IMR-90 (cell line): Measurements from ENCODE around the gene DGLUCY. TPM values are rescaled to one million over a fixed set of nuclear protein-coding genes. Genes with fewer than 3 reads are reported as not detected.

Experiments
- ATAC-seq: fragments of 200-7000 bp; cut with Tn5 transposase; 2 replicates; pipeline ENCODE4 v1.9.1; 2020; ENCODE audit warnings: low read depth, mild to moderate bottlenecking, moderate library complexity
- BruUV-seq: library from RNA; stranded (reverse); fragments of 400-500 nt; replicated peaks from 2 replicates; lab custom pipeline; 2021; lab: Mats Ljungman, UMichigan
- CTCF ChIA-PET: fragments of 300-600 bp; formaldehyde crosslinking; extraction: SDS; loops from one replicate; lab custom pipeline; 2021; ENCODE audit warnings: antibody characterized with exemption; lab: Yijun Ruan, JAX
- POLR2A ChIA-PET: fragments of 300-600 bp; sonication (Branson Sonifier 250); formaldehyde crosslinking; loops from one replicate; lab custom pipeline; 2022; ENCODE audit warnings: antibody characterized with exemption; ENCODE audit not compliant: unreplicated experiment; lab: Charles Lee
- DNase-seq: peaks from one replicate; pipeline ENCODE4 v3.0.0; 2013
- H2AFZ ChIP-seq: replicated peaks from 2 replicates; pipeline ENCODE3; 2013; ENCODE audit warnings: low read length, mild to moderate bottlenecking; ENCODE audit not compliant: poor library complexity
- H2AK5ac ChIP-seq: 2 replicates; pipeline ENCODE4 v1.6.1; 2013; ENCODE audit warnings: low read depth, low read length, inconsistent platforms
- H2AK9ac ChIP-seq: replicated peaks from 2 replicates; pipeline ENCODE3; 2013; ENCODE audit warnings: mild to moderate bottlenecking, low read depth, low read length, moderate library complexity; ENCODE audit not compliant: poor library complexity
- H2BK120ac ChIP-seq: 2 replicates; pipeline ENCODE4 v1.6.1; 2013; ENCODE audit warnings: low read depth, low read length, inconsistent platforms
- H2BK15ac ChIP-seq: 3 replicates; pipeline ENCODE4 v1.6.1; 2013; ENCODE audit warnings: low read depth, low read length, inconsistent platforms
- H2BK20ac ChIP-seq: 2 replicates; pipeline ENCODE4 v1.6.1; 2013; ENCODE audit warnings: low read depth, mild to moderate bottlenecking, inconsistent platforms, low read length, moderate library complexity
- H2BK5ac ChIP-seq: 2 replicates; pipeline ENCODE4 v1.6.1; 2013; ENCODE audit warnings: mild to moderate bottlenecking, low read depth, low read length, inconsistent platforms; ENCODE audit not compliant: poor library complexity, severe bottlenecking
- H3K14ac ChIP-seq: replicated peaks from 2 replicates; pipeline ENCODE4 v1.6.1; 2013; ENCODE audit warnings: low read depth, low read length, inconsistent platforms
- H3K18ac ChIP-seq: 2 replicates; pipeline ENCODE4 v1.6.1; 2013; ENCODE audit warnings: low read depth, low read length, control low read depth
- H3K23ac ChIP-seq: 2 replicates; pipeline ENCODE4 v1.6.1; 2013; ENCODE audit warnings: low read depth, low read length, inconsistent platforms
- H3K27ac ChIP-seq: 2 replicates; pipeline ENCODE4 v1.5.1; 2013; ENCODE audit warnings: mild to moderate bottlenecking, control low read depth, low read length; ENCODE audit not compliant: insufficient read depth
- H3K27me3 ChIP-seq: 2 replicates; pipeline ENCODE4 v1.6.1; 2013; ENCODE audit warnings: low read length; ENCODE audit not compliant: control insufficient read depth, insufficient read depth
- H3K36me3 ChIP-seq: 2 replicates; pipeline ENCODE4 v1.6.1; 2013; ENCODE audit warnings: low read length, mixed read lengths; ENCODE audit not compliant: control insufficient read depth, insufficient read depth
- H3K4ac ChIP-seq: 2 replicates; pipeline ENCODE4 v1.6.1; 2013; ENCODE audit warnings: low read depth, low read length, inconsistent platforms
- H3K4me1 ChIP-seq: 2 replicates; pipeline ENCODE4 v1.6.1; 2013; ENCODE audit warnings: low read length, mixed read lengths; ENCODE audit not compliant: control insufficient read depth, insufficient read depth
- H3K4me2 ChIP-seq: 2 replicates; pipeline ENCODE4 v1.6.1; 2013; ENCODE audit warnings: low read depth, mild to moderate bottlenecking, control low read depth, low read length, moderate library complexity
- H3K4me3 ChIP-seq: 2 replicates; pipeline ENCODE4 v1.5.1; 2013; ENCODE audit warnings: low read depth, mild to moderate bottlenecking, control low read depth, low read length, moderate library complexity; ENCODE audit not compliant: insufficient read depth
- H3K56ac ChIP-seq: 2 replicates; pipeline ENCODE4 v1.6.1; 2013; ENCODE audit warnings: low read length, inconsistent platforms; ENCODE audit not compliant: insufficient read depth; ENCODE audit errors: extremely low read depth
- H3K79me1 ChIP-seq, 2 experiments: 2 replicates each; pipeline ENCODE4 v1.6.1; 2013; ENCODE audit warnings: low read length in 2 of 2, inconsistent platforms in 1 of 2, low read depth in 1 of 2
- H3K9ac ChIP-seq: 2 replicates; pipeline ENCODE4 v1.6.1; 2013; ENCODE audit warnings: low read depth, low read length, control low read depth
- H3K9me1 ChIP-seq: 2 replicates; pipeline ENCODE4 v1.6.1; 2013; ENCODE audit warnings: low read length, inconsistent platforms; ENCODE audit not compliant: insufficient read depth
- H3K9me3 ChIP-seq: 2 replicates; pipeline ENCODE4 v1.6.1; 2013; ENCODE audit warnings: low read length; ENCODE audit not compliant: control insufficient read depth, insufficient read depth
- H4K20me1 ChIP-seq: 2 replicates; pipeline ENCODE4 v1.6.1; 2013; ENCODE audit warnings: low read length, inconsistent platforms; ENCODE audit not compliant: insufficient read depth
- H4K5ac ChIP-seq: 2 replicates; pipeline ENCODE4 v1.6.1; 2013; ENCODE audit warnings: mild to moderate bottlenecking, low read depth, low read length, control low read depth
- H4K8ac ChIP-seq, 2 experiments: 2 replicates each; pipeline ENCODE4 v1.6.1; 2013; ENCODE audit warnings: low read depth in 2 of 2, low read length in 2 of 2, control low read depth in 1 of 2, inconsistent platforms in 1 of 2
- H4K91ac ChIP-seq: 2 replicates; pipeline ENCODE4 v1.6.1; 2013; ENCODE audit warnings: low read depth, low read length, inconsistent platforms; ENCODE audit not compliant: insufficient read depth
- CEBPB ChIP-seq: IDR thresholded peaks from 2 replicates; pipeline ENCODE4 v1.6.1; 2012; ENCODE audit warnings: low read depth, low read length, improper control_type of control experiment
- FOS ChIP-seq: fragments of 150-350 bp; IDR thresholded peaks from 2 replicates; pipeline ENCODE4 v1.6.1; 2016; ENCODE audit warnings: low read depth, low read length
- MXI1 ChIP-seq: IDR thresholded peaks from 2 replicates; pipeline ENCODE4 v1.6.1; 2012; ENCODE audit warnings: low read depth, mild to moderate bottlenecking, low read length, moderate library complexity, borderline replicate concordance
- WGBS, 2 experiments: methylation state at CpG; one replicate each; pipeline versions ENCODE4 v1.1.5 to v1.1.7; 2013; ENCODE audit warnings: missing lambda C conversion rate in 2 of 2; ENCODE audit not compliant: insufficient read length in 1 of 2; ENCODE audit errors: extremely low coverage in 2 of 2; 5-methylcytosine and 5-hydroxymethylcytosine counted together
- dilution Hi-C: fragments of 300-500 bp; cut with HindIII; formaldehyde crosslinking; loops from one replicate; pipeline ENCODE4 v1.14.3; 2018; ENCODE audit warnings: low sequenced_read_pairs; ENCODE audit not compliant: unreplicated experiment
- in situ Hi-C: fragments of 300-500 bp; cut with MboI; formaldehyde crosslinking; loops from 3 replicates; pipeline ENCODE4 v1.14.3; 2019; ENCODE audit warnings: low sequenced_read_pairs, inconsistent platforms, mixed read lengths
- intact Hi-C: fragments of 100-400 bp; cut with micrococcal nuclease; formaldehyde crosslinking; loops from 2 replicates; pipeline ENCODE4 v1.10.0; 2022
- polyA plus RNA-seq, 3 experiments: library from polyadenylated mRNA; depleted of rRNA; stranded (reverse); fragments of >200 nt; gene quantifications; 2 replicates each; pipeline ENCODE4 v1.2.3, GENCODE V29; 2012; ENCODE audit warnings: low replicate concordance in 1 of 3
- total RNA-seq: library from RNA; depleted of rRNA; stranded (reverse); fragments of >200 nt; gene quantifications from 2 replicates; pipeline ENCODE4 v1.2.3, GENCODE V29; 2012
- TF ChIP-seq, protein P1 (sequence below): fragments of 150-350 bp; IDR thresholded peaks from 2 replicates; pipeline ENCODE4 v1.6.1; 2016; ENCODE audit warnings: low read depth, mild to moderate bottlenecking, low read length, moderate library complexity, borderline replicate concordance

The DGLUCY gene
- total and polyA plus RNA-seq, 2 of the 4 experiments (the other 2 are of a cell fraction), result 8.5 to 13.3 TPM

DNA sequence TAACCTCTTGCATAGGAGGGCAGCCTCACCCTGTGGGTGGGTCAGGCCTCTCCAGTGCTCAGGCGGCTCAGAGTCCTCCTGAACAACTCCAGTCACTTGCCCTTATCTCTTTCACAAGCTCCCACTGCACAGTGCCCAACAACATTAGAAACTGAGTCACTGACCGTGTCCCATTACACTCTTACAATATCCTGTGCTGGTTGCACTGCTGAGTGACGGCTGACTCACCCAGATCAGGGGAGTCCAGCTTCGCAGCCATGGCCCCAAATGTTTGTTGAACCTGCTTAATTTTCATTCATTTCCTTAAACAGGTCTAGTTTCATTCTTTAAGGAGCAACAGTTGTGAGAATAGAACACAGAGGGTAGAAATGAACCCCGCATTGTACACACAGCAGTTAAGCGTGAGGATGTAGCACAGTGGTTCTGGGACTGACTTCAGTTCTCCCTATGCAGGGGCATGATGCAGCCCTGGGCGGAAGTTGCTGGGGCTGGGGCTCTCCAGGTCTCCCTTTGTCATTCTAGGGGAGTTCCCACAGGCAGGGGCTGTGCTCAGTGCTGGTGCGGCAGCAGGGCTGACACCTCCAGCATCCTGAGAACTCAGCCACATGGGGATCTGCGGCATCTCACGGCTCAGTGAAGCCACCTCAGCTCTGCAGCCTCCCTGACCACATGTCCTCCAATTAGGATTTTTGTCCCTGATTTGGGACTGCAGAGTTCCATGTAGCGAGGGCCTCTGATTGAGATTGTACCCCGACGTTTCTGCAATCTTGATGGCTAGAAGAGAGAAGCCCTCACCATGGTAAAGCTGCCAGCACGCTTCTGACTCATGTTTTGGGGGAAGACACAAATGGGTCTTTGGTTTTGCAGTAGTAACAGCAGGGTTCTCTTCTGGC, 114.5 kb downstream of the DGLUCY start:
- H2BK5ac ChIP-seq, result peak overlapping the region; percentile 72
- H2BK15ac ChIP-seq, result peak overlapping the region; percentile 46; the same call in 1 of the 3 replicates
- POLR2A ChIA-PET, result no interaction called here
- H3K79me1 ChIP-seq, result peaks cover 0 to 4% of the 10 kb centered on the region in 2 experiments; a peak in 1 of 4 replicates
- intact Hi-C loops, result no loop called here
- 64% methylated on average over 7 of the region's 14 CpGs; no CpG with 5 or more reads in 1 of the 2 experiments for WGBS, 2 experiments
- H3K4me2 ChIP-seq, result peak overlapping the region; percentile 36; the same call in 1 of the 2 replicates
- H3K4me3 ChIP-seq, result no peak overlapping the region
- no peaks in the 10 kb centered on the region for H3K27me3 ChIP-seq
- peaks cover 2% of the 10 kb centered on the region; the same call in 1 of the 2 replicates for H3K9me3 ChIP-seq
- H3K27ac ChIP-seq, result no peak overlapping the region; the same call in 1 of the 2 replicates
- peak; percentile 48 for ATAC-seq
- H3K4me1 ChIP-seq, result peaks cover 6% of the 10 kb centered on the region
- peak overlapping the region; percentile 76 for H2AFZ ChIP-seq
- H3K4ac ChIP-seq, result peak overlapping the region; percentile 36; the same call in 1 of the 2 replicates
- peaks cover 27% of the 10 kb centered on the region for H3K9me1 ChIP-seq
- BruUV-seq, result no TSS peak
- TF ChIP-seq FOS (peak; percentile 58), CEBPB (peak; percentile 74; the same call in 1 of the 2 replicates), MXI1 (no peak)
- TF ChIP-seq, protein P1, sequence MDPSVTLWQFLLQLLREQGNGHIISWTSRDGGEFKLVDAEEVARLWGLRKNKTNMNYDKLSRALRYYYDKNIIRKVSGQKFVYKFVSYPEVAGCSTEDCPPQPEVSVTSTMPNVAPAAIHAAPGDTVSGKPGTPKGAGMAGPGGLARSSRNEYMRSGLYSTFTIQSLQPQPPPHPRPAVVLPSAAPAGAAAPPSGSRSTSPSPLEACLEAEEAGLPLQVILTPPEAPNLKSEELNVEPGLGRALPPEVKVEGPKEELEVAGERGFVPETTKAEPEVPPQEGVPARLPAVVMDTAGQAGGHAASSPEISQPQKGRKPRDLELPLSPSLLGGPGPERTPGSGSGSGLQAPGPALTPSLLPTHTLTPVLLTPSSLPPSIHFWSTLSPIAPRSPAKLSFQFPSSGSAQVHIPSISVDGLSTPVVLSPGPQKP, result no peak
- peak overlapping the region; percentile 32 for H2BK120ac ChIP-seq
- H3K56ac ChIP-seq, result no peak overlapping the region
- peak overlapping the region; percentile 66; the same call in 1 of the 2 replicates for H2BK20ac ChIP-seq
- H3K36me3 ChIP-seq, result peaks cover 1% of the 10 kb centered on the region; the same call in 1 of the 2 replicates
- no peak overlapping the region for H4K5ac ChIP-seq
- peak; percentile 84 for DNase-seq
- dilution Hi-C loops, result no loop called here
- 0 out of 2 replicates have a peak overlapping the region, but pooled peaks have one; percentile 27 for H4K91ac ChIP-seq
- peak overlapping the region; percentile 11; the same call in 1 of the 2 replicates for H3K23ac ChIP-seq
- in situ Hi-C loops, result no loop called here
- H3K9ac ChIP-seq, result no peak overlapping the region
- CTCF ChIA-PET, result interaction anchor here (2.0 kb wide), 1 partner anchor 15 kb away, joined by 4 read pairs; no protein-coding TSS in a partner anchor
- H4K20me1 ChIP-seq, result no peaks in the 10 kb centered on the region
- peak overlapping the region; percentile 74; the same call in 1 of the 2 replicates for H3K14ac ChIP-seq
- no peak overlapping the region for H4K8ac ChIP-seq
- H2AK9ac ChIP-seq, result peak overlapping the region; percentile 70
- no peak overlapping the region for H3K18ac ChIP-seq
- H2AK5ac ChIP-seq, result peak overlapping the region; percentile 50; the same call in 1 of the 2 replicates
